Measurements from ENCODE around the gene SLC13A4.
"Not testable (repeated sequence)": the region's sequence is repeated elsewhere in the genome, so short reads cannot be mapped to it uniquely, and the experiment has no call there.

The SLC13A4 gene

GRCh38 chr7:135743907-135744731, 16.1 kb upstream of the SLC13A4 start:
- no peak for DNase-seq (ENCODE audit: extremely low spot score)
- ChIA-PET CTCF (interaction anchor here (1.3 to 1.4 kb wide), 2 partner anchors 9 to 33 kb away, joined by 4 to 5 read pairs; no protein-coding TSS in a partner anchor), POLR2A (no interaction called here)
- no peak for TF ChIP-seq CTCF (IDR thresholded peaks at IDR 0.05; ENCODE audit: control extremely low read depth, extremely low read depth, low read depth, missing control alignments)

- no peak for TF ChIP-seq CTCF (IDR thresholded peaks at IDR 0.05; ENCODE audit: control extremely low read depth, extremely low read depth, low read depth, missing control alignments)
- CTCF ChIA-PET = no interaction called here
- DNase-seq (ENCODE audit: extremely low spot score) = no peak
- POLR2A ChIA-PET = no interaction called here
Observed at GRCh38 chr7:135742371-135742770, 14.4 kb upstream of the SLC13A4 start.

DNA sequence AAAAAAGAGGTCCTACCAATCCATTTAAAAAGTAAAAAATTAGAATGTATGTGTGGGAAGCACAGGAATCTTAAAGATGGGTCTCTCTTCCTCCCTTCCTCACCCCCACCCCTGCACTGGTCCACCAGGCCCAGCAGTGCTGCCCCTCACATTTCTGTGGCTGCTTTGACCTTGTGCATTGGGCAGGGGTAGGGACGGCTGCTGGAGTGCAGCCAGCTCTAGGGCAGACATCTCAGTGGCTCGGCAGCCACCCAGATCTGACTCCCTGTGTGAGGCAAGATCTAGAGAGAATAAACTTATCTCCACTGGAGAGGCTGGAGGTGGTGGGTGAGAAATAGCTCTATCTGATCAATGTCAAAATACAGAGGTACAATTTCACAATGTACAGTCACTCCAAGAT, 13.9 kb upstream of the SLC13A4 start:
- POLR2A ChIA-PET = no interaction called here
- no peak for TF ChIP-seq CTCF (IDR thresholded peaks at IDR 0.05; ENCODE audit: control extremely low read depth, extremely low read depth, low read depth, missing control alignments)
- CTCF ChIA-PET = interaction anchor here (1.8 kb wide), 1 partner anchor 8 kb away, joined by 6 read pairs; no protein-coding TSS in a partner anchor
- no peak for DNase-seq (ENCODE audit: extremely low spot score)

- DNase-seq (ENCODE audit: extremely low spot score) = no peak
- CTCF ChIA-PET = interaction anchor here (0.8 to 1.8 kb wide), 2 partner anchors 9 to 11 kb away, joined by 3 to 6 read pairs; no protein-coding TSS in a partner anchor
- POLR2A ChIA-PET = no interaction called here
- TF ChIP-seq CTCF (IDR thresholded peaks at IDR 0.05; ENCODE audit: control extremely low read depth, extremely low read depth, low read depth, missing control alignments) = no peak
Observed at GRCh38 chr7:135740889-135741288, 12.9 kb upstream of the SLC13A4 start.

DNA sequence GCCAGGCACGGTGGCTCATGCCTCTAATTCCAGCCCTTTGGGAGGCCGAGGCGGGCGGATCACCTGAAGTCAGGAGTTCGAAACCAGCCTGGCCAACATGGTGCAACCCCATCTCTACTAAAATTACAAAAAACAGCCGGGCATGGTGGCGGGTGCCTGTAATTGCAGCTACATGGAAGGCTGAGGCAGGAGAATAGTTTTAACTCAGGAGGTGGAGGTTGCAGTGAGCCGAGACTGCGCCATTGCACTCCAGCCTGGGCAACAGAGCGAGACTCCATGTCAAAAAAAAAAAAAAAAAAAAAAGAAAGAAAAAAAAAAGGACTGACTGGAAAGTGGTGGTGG, 9.3 kb upstream of the SLC13A4 start:
- POLR2A ChIA-PET; DNase-seq (ENCODE audit: extremely low spot score): not testable (repeated sequence)
- CTCF ChIA-PET = interaction anchor here (1.3 kb wide), 1 partner anchor 15 kb away, joined by 3 read pairs; no protein-coding TSS in a partner anchor

- ChIA-PET POLR2A (no interaction called here), CTCF (interaction anchor here (1.3 kb wide), 1 partner anchor 15 kb away, joined by 3 read pairs; no protein-coding TSS in a partner anchor)
- DNase-seq (ENCODE audit: extremely low spot score) = no peak
- no peak for TF ChIP-seq CTCF (IDR thresholded peaks at IDR 0.05; ENCODE audit: control extremely low read depth, extremely low read depth, low read depth, missing control alignments)
Observed at GRCh38 chr7:135736586-135737305, 8.8 kb upstream of the SLC13A4 start.

DNA sequence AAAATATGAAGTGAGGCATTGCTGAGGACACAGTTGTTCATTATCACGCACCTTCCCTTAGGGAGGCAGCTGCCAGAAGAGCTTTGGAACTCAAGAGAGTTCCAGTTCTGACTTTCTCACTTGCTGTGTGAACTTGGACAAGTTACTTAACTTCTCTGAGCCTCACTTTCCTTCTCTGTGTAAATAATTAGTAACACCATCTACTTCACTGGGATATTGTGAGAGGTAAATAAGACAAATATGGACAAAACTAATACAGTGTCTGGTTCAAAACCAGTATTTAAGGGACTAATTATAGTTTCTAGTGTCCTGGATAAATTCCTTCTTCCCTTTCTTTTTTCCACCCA, 6.3 kb upstream of the SLC13A4 start:
- TF ChIP-seq CTCF (IDR thresholded peaks at IDR 0.05; ENCODE audit: control extremely low read depth, extremely low read depth, low read depth, missing control alignments) = no peak
- ChIA-PET POLR2A (no interaction called here), CTCF (interaction anchor here (1.6 kb wide), 2 partner anchors 10 to 15 kb away, joined by 3 to 4 read pairs; no protein-coding TSS in a partner anchor)
- no peak for DNase-seq (ENCODE audit: extremely low spot score)

All from GM10248 (cell line).